Panc1 (cell line): ENCODE measurements around the gene VWA3B. TPM values are rescaled to one million over a fixed set of nuclear protein-coding genes. Genes with fewer than 3 reads are reported as not detected.

Experiments
- ATAC-seq: fragments of 200-7000 bp; cut with Tn5 transposase; 2 replicates; pipeline ENCODE4 v1.9.1; 2020; ENCODE audit warnings: mild to moderate bottlenecking, moderate library complexity
- BruUV-seq: library from RNA; stranded (reverse); fragments of 400-500 nt; replicated peaks from 2 replicates; lab custom pipeline; 2021; lab: Mats Ljungman, UMichigan
- CTCF ChIA-PET: fragments of 300-600 bp; sonication (Branson Sonifier 250); formaldehyde crosslinking; loops from one replicate; lab custom pipeline; 2022; ENCODE audit warnings: antibody characterized with exemption; lab: Charles Lee
- POLR2A ChIA-PET: fragments of 300-600 bp; sonication (Branson Sonifier 250); formaldehyde crosslinking; loops from one replicate; lab custom pipeline; 2022; ENCODE audit warnings: antibody characterized with exemption; lab: Charles Lee
- DNase-seq: peaks from one replicate; pipeline ENCODE4 v3.0.0-alpha.2; 2010; ENCODE audit warnings: low read depth, low spot score
- H3K27ac ChIP-seq: 2 replicates; pipeline ENCODE4 v1.5.1; 2011; ENCODE audit warnings: mild to moderate bottlenecking, low read length, inconsistent platforms
- H3K27me3 ChIP-seq: fragments of 200-500 bp; sonication (Bioruptor generic); 2 replicates; pipeline ENCODE4 v1.6.0; 2014; ENCODE audit warnings: low read length, inconsistent platforms; ENCODE audit not compliant: control insufficient read depth, insufficient read depth
- H3K36me3 ChIP-seq: fragments of 200-500 bp; sonication (Bioruptor generic); 2 replicates; pipeline ENCODE4 v1.5.1; 2014; ENCODE audit warnings: inconsistent platforms, mild to moderate bottlenecking, low read length, moderate library complexity; ENCODE audit not compliant: control insufficient read depth, insufficient read depth
- H3K4me1 ChIP-seq: 2 replicates; pipeline ENCODE4 v1.5.1; 2011; ENCODE audit warnings: inconsistent platforms, mild to moderate bottlenecking, low read length, moderate library complexity; ENCODE audit not compliant: control insufficient read depth, insufficient read depth
- H3K4me3 ChIP-seq, 2 experiments: 2 replicates each; pipeline ENCODE4 v1.5.1; 2011 to 2012; ENCODE audit warnings: low read depth in 2 of 2, low read length in 2 of 2, mild to moderate bottlenecking in 2 of 2, inconsistent platforms in 1 of 2, moderate library complexity in 1 of 2
- H3K9me3 ChIP-seq: fragments of 200-500 bp; sonication (Bioruptor generic); 2 replicates; pipeline ENCODE4 v1.5.1; 2014; ENCODE audit warnings: low read depth, mild to moderate bottlenecking, inconsistent platforms, low read length, moderate library complexity; ENCODE audit not compliant: control insufficient read depth, insufficient read depth
- POLR2AphosphoS5 ChIP-seq: IDR thresholded peaks from 2 replicates; pipeline ENCODE4 v1.6.1; 2012; ENCODE audit warnings: mild to moderate bottlenecking, low read depth, low read length, moderate library complexity
- SIN3A ChIP-seq: IDR thresholded peaks from 2 replicates; pipeline ENCODE4 v1.6.1; 2012; ENCODE audit warnings: low read depth, mild to moderate bottlenecking, low read length, moderate library complexity, borderline replicate concordance; ENCODE audit not compliant: insufficient read depth
- TCF7L2 ChIP-seq: IDR thresholded peaks from 2 replicates; pipeline ENCODE4 v1.6.1; 2011; ENCODE audit warnings: mild to moderate bottlenecking, low read depth, low read length, inconsistent platforms
- in situ Hi-C: cut with HindIII; loops from 2 replicates; pipeline ENCODE4 v1.10.0; 2016; ENCODE audit warnings: low sequenced_read_pairs, low pct_unique_long_range_greater_than_20kb
- intact Hi-C: fragments of 100-400 bp; cut with micrococcal nuclease; formaldehyde crosslinking; loops from one replicate; pipeline ENCODE4 v1.10.0; 2022; ENCODE audit not compliant: unreplicated experiment
- total RNA-seq: library from RNA; stranded (reverse); gene quantifications from one replicate; pipeline ENCODE4 v1.2.1, GENCODE V29; 2021; ENCODE audit not compliant: unreplicated experiment
- TF ChIP-seq, protein P1 (sequence below), 2 experiments: IDR thresholded peaks; 2 replicates each; pipeline ENCODE4 v1.6.1; 2011 to 2012; ENCODE audit warnings: low read depth in 2 of 2, control low read depth in 1 of 2, low read length in 1 of 2, mild to moderate bottlenecking in 1 of 2, moderate library complexity in 1 of 2; ENCODE audit not compliant: insufficient read depth in 1 of 2
- TF ChIP-seq, protein P2 (sequence below): fragments of 450-650 bp; IDR thresholded peaks from 2 replicates; pipeline ENCODE4 v1.5.1; 2017; ENCODE audit warnings: mild to moderate bottlenecking

Gene VWA3B
- total RNA-seq, 1 experiment from 2014 or later = not detected

DNA sequence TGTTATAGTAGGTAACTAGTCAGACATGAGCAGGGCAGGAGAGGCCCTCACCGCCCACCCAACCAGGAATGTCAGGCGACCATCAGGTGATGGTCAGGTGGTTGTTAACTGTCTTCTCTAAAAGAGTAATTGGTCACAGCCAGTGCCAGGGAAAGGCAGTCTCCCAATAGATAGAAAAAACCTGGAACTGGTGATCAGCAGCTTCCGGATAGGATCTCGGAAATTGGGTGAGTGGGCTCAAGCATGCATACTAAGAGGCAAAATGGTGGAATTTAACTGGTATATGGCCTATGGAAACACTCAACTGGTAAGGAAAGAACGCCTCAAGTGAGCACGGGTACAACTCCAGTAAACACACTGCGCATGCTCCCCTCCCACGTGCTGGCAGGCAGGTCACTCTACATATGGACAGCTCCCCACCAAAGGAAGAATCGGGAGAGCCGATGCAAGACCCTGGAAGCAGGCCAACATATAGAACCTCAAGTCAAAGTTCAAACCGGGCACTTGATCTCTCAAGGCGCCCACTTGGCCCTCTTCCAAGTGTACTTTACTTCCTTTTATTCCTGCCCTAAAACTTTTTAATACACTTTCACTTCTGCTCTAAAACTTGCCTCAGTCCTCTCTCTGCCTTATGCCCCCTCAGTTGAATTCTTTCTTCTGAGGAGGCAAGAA, 47.7 kb upstream of the VWA3B start:
- Histone ChIP-seq H3K27ac (no peak overlapping the region), H3K27me3 (no peaks in the 10 kb centered on the region), H3K4me3 (no peak overlapping the region), H3K36me3 (no peaks in the 10 kb centered on the region), H3K4me1 (no peaks in the 10 kb centered on the region), H3K9me3 (no peaks in the 10 kb centered on the region)
- in situ Hi-C loops = no loop called here
- CTCF ChIA-PET = no interaction called here
- intact Hi-C loops = no loop called here
- ATAC-seq (no peak), DNase-seq (no peak)
- TF ChIP-seq, protein P1, sequence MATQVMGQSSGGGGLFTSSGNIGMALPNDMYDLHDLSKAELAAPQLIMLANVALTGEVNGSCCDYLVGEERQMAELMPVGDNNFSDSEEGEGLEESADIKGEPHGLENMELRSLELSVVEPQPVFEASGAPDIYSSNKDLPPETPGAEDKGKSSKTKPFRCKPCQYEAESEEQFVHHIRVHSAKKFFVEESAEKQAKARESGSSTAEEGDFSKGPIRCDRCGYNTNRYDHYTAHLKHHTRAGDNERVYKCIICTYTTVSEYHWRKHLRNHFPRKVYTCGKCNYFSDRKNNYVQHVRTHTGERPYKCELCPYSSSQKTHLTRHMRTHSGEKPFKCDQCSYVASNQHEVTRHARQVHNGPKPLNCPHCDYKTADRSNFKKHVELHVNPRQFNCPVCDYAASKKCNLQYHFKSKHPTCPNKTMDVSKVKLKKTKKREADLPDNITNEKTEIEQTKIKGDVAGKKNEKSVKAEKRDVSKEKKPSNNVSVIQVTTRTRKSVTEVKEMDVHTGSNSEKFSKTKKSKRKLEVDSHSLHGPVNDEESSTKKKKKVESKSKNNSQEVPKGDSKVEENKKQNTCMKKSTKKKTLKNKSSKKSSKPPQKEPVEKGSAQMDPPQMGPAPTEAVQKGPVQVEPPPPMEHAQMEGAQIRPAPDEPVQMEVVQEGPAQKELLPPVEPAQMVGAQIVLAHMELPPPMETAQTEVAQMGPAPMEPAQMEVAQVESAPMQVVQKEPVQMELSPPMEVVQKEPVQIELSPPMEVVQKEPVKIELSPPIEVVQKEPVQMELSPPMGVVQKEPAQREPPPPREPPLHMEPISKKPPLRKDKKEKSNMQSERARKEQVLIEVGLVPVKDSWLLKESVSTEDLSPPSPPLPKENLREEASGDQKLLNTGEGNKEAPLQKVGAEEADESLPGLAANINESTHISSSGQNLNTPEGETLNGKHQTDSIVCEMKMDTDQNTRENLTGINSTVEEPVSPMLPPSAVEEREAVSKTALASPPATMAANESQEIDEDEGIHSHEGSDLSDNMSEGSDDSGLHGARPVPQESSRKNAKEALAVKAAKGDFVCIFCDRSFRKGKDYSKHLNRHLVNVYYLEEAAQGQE (IDR thresholded peaks at IDR 0.05; ENCODE audit: insufficient read depth in 1 of 2, low read depth in 2 of 2, low read length in 1 of 2) = no peak
- TF ChIP-seq SIN3A = no peak
- TF ChIP-seq POLR2AphosphoS5 = no peak
- TF ChIP-seq TCF7L2 = no peak
- TF ChIP-seq, protein P2, sequence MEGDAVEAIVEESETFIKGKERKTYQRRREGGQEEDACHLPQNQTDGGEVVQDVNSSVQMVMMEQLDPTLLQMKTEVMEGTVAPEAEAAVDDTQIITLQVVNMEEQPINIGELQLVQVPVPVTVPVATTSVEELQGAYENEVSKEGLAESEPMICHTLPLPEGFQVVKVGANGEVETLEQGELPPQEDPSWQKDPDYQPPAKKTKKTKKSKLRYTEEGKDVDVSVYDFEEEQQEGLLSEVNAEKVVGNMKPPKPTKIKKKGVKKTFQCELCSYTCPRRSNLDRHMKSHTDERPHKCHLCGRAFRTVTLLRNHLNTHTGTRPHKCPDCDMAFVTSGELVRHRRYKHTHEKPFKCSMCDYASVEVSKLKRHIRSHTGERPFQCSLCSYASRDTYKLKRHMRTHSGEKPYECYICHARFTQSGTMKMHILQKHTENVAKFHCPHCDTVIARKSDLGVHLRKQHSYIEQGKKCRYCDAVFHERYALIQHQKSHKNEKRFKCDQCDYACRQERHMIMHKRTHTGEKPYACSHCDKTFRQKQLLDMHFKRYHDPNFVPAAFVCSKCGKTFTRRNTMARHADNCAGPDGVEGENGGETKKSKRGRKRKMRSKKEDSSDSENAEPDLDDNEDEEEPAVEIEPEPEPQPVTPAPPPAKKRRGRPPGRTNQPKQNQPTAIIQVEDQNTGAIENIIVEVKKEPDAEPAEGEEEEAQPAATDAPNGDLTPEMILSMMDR = no peak
- POLR2A ChIA-PET = no interaction called here
- no TSS peak for BruUV-seq

DNA sequence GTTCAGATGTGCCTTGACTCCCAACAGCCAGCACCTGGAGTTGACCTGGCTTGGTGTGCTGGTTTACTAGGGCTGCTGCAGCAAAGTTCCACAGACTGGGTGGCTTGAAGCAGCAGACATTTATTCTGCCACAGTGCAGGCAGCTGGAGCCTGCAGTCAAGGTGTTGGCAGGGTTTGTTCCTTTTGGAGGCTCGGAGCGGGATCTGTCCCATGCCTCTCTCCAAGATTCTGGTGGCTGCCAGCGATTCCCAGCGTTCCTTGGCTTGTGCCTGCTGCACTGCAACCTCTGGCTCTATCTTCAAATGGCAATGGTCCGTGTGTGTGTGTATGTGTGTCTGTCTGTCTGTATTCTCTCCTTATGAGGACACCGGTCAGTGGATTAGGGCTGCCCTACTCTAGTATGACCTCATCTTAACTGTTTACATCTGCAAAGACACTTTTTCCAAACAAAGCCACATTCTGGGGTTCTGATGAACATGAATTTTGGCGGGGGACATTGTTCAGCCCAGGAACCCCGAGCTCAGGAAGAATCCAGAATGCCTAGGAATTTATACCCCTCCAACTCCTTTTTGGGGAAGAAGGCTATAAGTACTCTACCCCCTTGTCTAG, 46.5 kb upstream of the VWA3B start:
- no peak for TF ChIP-seq POLR2AphosphoS5
- TF ChIP-seq, protein P2 = no peak
- no TSS peak for BruUV-seq
- ChIA-PET CTCF (no interaction called here), POLR2A (no interaction called here)
- H3K27me3 ChIP-seq = no peaks in the 10 kb centered on the region
- H3K9me3 ChIP-seq = no peaks in the 10 kb centered on the region
- in situ Hi-C loops (no loop called here), intact Hi-C loops (no loop called here)
- no peak overlapping the region for H3K27ac ChIP-seq
- no peak overlapping the region for H3K4me3 ChIP-seq
- no peaks in the 10 kb centered on the region for H3K36me3 ChIP-seq
- ATAC-seq (no peak), DNase-seq (no peak)
- H3K4me1 ChIP-seq = no peaks in the 10 kb centered on the region
